K562 (cell line): ENCODE data around the gene GPATCH2. TPM values are rescaled to one million over a fixed set of nuclear protein-coding genes. Genes with fewer than 3 reads are reported as not detected.
"Not testable (repeated sequence)": the region's sequence is repeated elsewhere in the genome, so short reads cannot be mapped to it uniquely, and the experiment has no call there.

Experiments used
- ATAC-seq: fragments of 200-7000 bp; cut with Tn5 transposase; 3 replicates; pipeline ENCODE4 v1.9.1; 2020; ENCODE audit warnings: moderate library complexity
- BruUV-seq: library from RNA; stranded (reverse); fragments of 400-500 nt; replicated peaks from 2 replicates; lab custom pipeline; 2021; lab: Mats Ljungman, UMichigan
- CTCF ChIA-PET: fragments of 300-600 bp; formaldehyde crosslinking; extraction: SDS; loops from one replicate; lab custom pipeline; 2021; ENCODE audit warnings: low intra/inter-chr PET ratio; lab: Yijun Ruan, JAX
- POLR2A ChIA-PET: fragments of 300-600, 350-650 bp; sonication (Branson Sonifier 250); formaldehyde crosslinking; extraction: SDS; loops from one replicate; lab custom pipeline; 2021; ENCODE audit warnings: antibody characterized with exemption, inconsistent platforms; lab: Yijun Ruan, JAX
- DNase-seq, 4 experiments: peaks; one replicate each; pipeline versions ENCODE4 v3.0.0 to v3.0.0-alpha.2; 2011 to 2018; ENCODE audit warnings: low spot score in 3 of 4, mixed read lengths in 3 of 4; ENCODE audit errors: extremely low read depth in 1 of 4
- FAIRE-seq: peaks from 2 replicates; lab custom pipeline; 2011; peaks lifted over from hg19 to GRCh38; lab: Jason Lieb, UNC
- H2AFZ ChIP-seq: 2 replicates; pipeline ENCODE4 v1.6.0; 2011; ENCODE audit warnings: low read depth, low read length, control low read depth, inconsistent platforms
- H3K27ac ChIP-seq: fragments of 200-600 bp; 3 replicates; pipeline ENCODE4 v1.8.0; 2011; ENCODE audit warnings: low read depth, mild to moderate bottlenecking, control low read depth, inconsistent platforms, low read length, moderate library complexity, mixed read lengths; ENCODE audit errors: extremely low read depth
- H3K27me3 ChIP-seq, 2 experiments: fragments of 300-600 bp in 1 of 2; 2 replicates in 1 of 2; 3 replicates in 1 of 2; pipeline versions ENCODE4 v1.6.0 to v1.8.0; 2011; ENCODE audit warnings: inconsistent platforms in 2 of 2, low read length in 2 of 2, mild to moderate bottlenecking in 1 of 2, mixed read lengths in 1 of 2, moderate library complexity in 1 of 2; ENCODE audit not compliant: control insufficient read depth in 2 of 2, insufficient read depth in 2 of 2
- H3K36me3 ChIP-seq: fragments of 300-600 bp; 3 replicates; pipeline ENCODE4 v1.8.0; 2011; ENCODE audit warnings: mild to moderate bottlenecking, low read length, inconsistent platforms; ENCODE audit not compliant: control insufficient read depth, insufficient read depth
- H3K4me1 ChIP-seq, 2 experiments: fragments of 200-600 bp in 1 of 2; replicated peaks in 1 of 2; 2 replicates in 1 of 2; 3 replicates in 1 of 2; pipeline versions ENCODE4 v1.5.1 to v1.8.0; 2011; ENCODE audit warnings: inconsistent platforms in 2 of 2, low read length in 2 of 2, mild to moderate bottlenecking in 1 of 2, mixed read lengths in 1 of 2, moderate library complexity in 1 of 2; ENCODE audit not compliant: control insufficient read depth in 2 of 2, insufficient read depth in 2 of 2
- H3K4me2 ChIP-seq: 2 replicates; pipeline ENCODE4 v1.6.1; 2011; ENCODE audit warnings: low read length, control low read depth, inconsistent platforms, mixed read lengths; ENCODE audit not compliant: insufficient read depth
- H3K4me3 ChIP-seq: fragments of 200-600 bp; sonication (generic), shearing (Covaris generic); 2 replicates; pipeline ENCODE4 v1.5.1; 2016; ENCODE audit warnings: control low read depth, inconsistent platforms
- H3K79me2 ChIP-seq: fragments of 200-600 bp; 3 replicates; pipeline ENCODE4 v1.8.0; 2011; ENCODE audit warnings: low read length, inconsistent platforms; ENCODE audit not compliant: control insufficient read depth, insufficient read depth
- H3K9ac ChIP-seq, 2 experiments: 2 replicates each; pipeline versions ENCODE4 v1.6.0 to v1.6.1; 2011; ENCODE audit warnings: low read depth in 2 of 2, low read length in 2 of 2, control low read depth in 1 of 2, inconsistent platforms in 1 of 2, mild to moderate bottlenecking in 1 of 2, mixed read lengths in 1 of 2; ENCODE audit not compliant: insufficient read depth in 1 of 2
- H3K9me1 ChIP-seq: one replicate; pipeline ENCODE4 v1.6.0; 2011; ENCODE audit warnings: inconsistent platforms, mild to moderate bottlenecking, low read length, moderate library complexity; ENCODE audit not compliant: control insufficient read depth, insufficient read depth
- H3K9me3 ChIP-seq: replicated peaks from 2 replicates; pipeline ENCODE4 v1.5.1; 2011; ENCODE audit warnings: low read depth, low read length, inconsistent platforms; ENCODE audit not compliant: control insufficient read depth, insufficient read depth
- H4K20me1 ChIP-seq: replicated peaks from 2 replicates; pipeline ENCODE4 v1.6.1; 2011; ENCODE audit warnings: low read length, inconsistent platforms, mixed read lengths; ENCODE audit not compliant: control insufficient read depth, insufficient read depth
- WGBS: fragments of 100-300 bp; shearing (Covaris generic); methylation state at CpG from one replicate; pipeline ENCODE4 v1.1.6; 2016; ENCODE audit warnings: low coverage, mixed read lengths; ENCODE audit not compliant: insufficient coverage; ENCODE audit errors: missing lambda C conversion rate; 5-methylcytosine and 5-hydroxymethylcytosine counted together
- in situ Hi-C: fragments of 300-500 bp; cut with MboI; formaldehyde crosslinking; loops from 4 replicates; pipeline ENCODE4 v1.15.0; 2018; ENCODE audit warnings: inconsistent platforms, mixed read lengths
- intact Hi-C: fragments of 100-400 bp; cut with micrococcal nuclease; formaldehyde crosslinking; loops from 2 replicates; pipeline ENCODE4 v1.14.2; 2022
- polyA plus RNA-seq, 8 experiments: library from polyadenylated mRNA; depleted of rRNA in 4 of 8; stranded (reverse) in 5 of 8; unstranded in 3 of 8; fragments of >200 nt; fragmentation: Nextera tagmentation in 2 of 8; fragmentation: Illumina TruSeq in 1 of 8; extraction: Ambion mirVana in 2 of 8; extraction: Trizol in 1 of 8; gene quantifications; 2 replicates each; pipeline versions ENCODE4 v1.2.1 to v1.2.3, GENCODE V29; 2011 to 2014; ENCODE audit warnings: inconsistent platforms in 1 of 8, missing spikeins in 1 of 8
- total RNA-seq, 7 experiments: library from RNA; depleted of rRNA in 6 of 7; stranded (reverse); fragments of >200 nt in 6 of 7; fragmentation: Illumina TruSeq in 2 of 7; extraction: Trizol in 2 of 7; gene quantifications; 2 replicates each; pipeline versions ENCODE4 v1.2.1 to v1.2.3, GENCODE V29; 2011 to 2021; ENCODE audit warnings: low replicate concordance in 1 of 7

The GPATCH2 gene
- total and polyA plus RNA-seq, 9 of the 15 experiments (the other 6 are each of a cell fraction or from before 2014, with no cell fraction given) = 0.38 to 2.0 (median 0.55) TPM

GRCh38 chr1:217381773-217382172 lies 249.1 kb downstream of the GPATCH2 start:
- H3K4me3 ChIP-seq, H3K9me3 ChIP-seq, H3K9ac ChIP-seq, H3K27ac ChIP-seq, H3K4me1 ChIP-seq, CTCF ChIA-PET, H3K27me3 ChIP-seq, H3K36me3 ChIP-seq, intact Hi-C loops, H4K20me1 ChIP-seq, H3K79me2 ChIP-seq, POLR2A ChIA-PET, in situ Hi-C loops, FAIRE-seq, H3K4me2 ChIP-seq, BruUV-seq, H3K9me1 ChIP-seq, ATAC-seq, H2AFZ ChIP-seq, DNase-seq: not testable (repeated sequence)
- 0% methylated on average over 2 of the region's 2 CpGs for WGBS

DNA sequence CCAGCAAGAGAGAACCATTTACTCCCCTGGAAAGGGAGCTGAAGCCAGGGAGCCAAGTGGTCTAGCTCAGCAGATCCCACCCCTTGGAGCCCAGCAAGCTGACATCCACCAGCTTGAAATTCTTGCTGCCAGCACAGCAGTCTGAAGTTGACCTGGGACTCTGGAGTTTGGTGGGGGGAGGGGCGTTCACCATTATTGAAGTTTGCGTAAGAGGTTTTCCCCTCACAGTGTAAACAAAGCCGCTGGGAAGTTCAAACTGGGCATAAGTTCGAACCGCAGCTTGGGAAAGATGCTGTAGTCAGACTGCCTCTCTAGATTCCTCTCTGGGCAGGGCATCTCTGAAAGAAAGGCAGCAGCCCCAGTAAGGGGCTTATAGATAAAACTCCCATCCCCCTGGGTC lies 251.1 kb downstream of the GPATCH2 start:
- FAIRE-seq, H3K4me2 ChIP-seq, CTCF ChIA-PET, POLR2A ChIA-PET, H3K27me3 ChIP-seq, H3K36me3 ChIP-seq, H3K27ac ChIP-seq, H3K4me1 ChIP-seq, ATAC-seq, DNase-seq, H3K9me3 ChIP-seq, H2AFZ ChIP-seq, H3K9me1 ChIP-seq, H3K79me2 ChIP-seq, intact Hi-C loops, H3K4me3 ChIP-seq, H3K9ac ChIP-seq, in situ Hi-C loops, BruUV-seq, H4K20me1 ChIP-seq: not testable (repeated sequence)
- WGBS = 12% methylated on average over 5 of the region's 5 CpGs
